SK-N-SH treated with all-trans-retinoic acid at 6 μM for 48 hours (cell line): ENCODE data around the gene SCAP.

Experiments
- ATAC-seq: fragments of 200-7000 bp; cut with Tn5 transposase; 3 replicates; pipeline ENCODE4 v1.9.1; 2020; ENCODE audit warnings: mild to moderate bottlenecking, moderate library complexity
- ARNTL ChIP-seq: fragments of 450-650 bp; formaldehyde crosslinking; IDR thresholded peaks from 2 replicates; pipeline ENCODE4 v1.5.0; 2020; ENCODE audit warnings: low read depth, mild to moderate bottlenecking, moderate library complexity, borderline replicate concordance
- CREB5 ChIP-seq: fragments of 250-450 bp; sonication (Bioruptor Pico); IDR thresholded peaks from 2 replicates; pipeline ENCODE4 v1.5.1; 2020; ENCODE audit warnings: low read depth, mild to moderate bottlenecking, moderate library complexity
- CSDC2 ChIP-seq: fragments of 250-450 bp; sonication (Bioruptor Pico); IDR thresholded peaks from 2 replicates; pipeline ENCODE4 v1.5.0; 2020; ENCODE audit warnings: mild to moderate bottlenecking, moderate library complexity
- CSRNP3 ChIP-seq: fragments of 250-450 bp; sonication (Bioruptor Pico); IDR thresholded peaks from 2 replicates; pipeline ENCODE4 v1.5.1; 2021; ENCODE audit warnings: mild to moderate bottlenecking, moderate library complexity
- ESRRG ChIP-seq: fragments of 250-450 bp; sonication (Bioruptor Pico); IDR thresholded peaks from 2 replicates; pipeline ENCODE4 v1.6.1; 2021; ENCODE audit warnings: mild to moderate bottlenecking
- GLIS3 ChIP-seq: fragments of 250-450 bp; sonication (Bioruptor Pico); IDR thresholded peaks from 2 replicates; pipeline ENCODE4 v1.5.0; 2020; ENCODE audit warnings: mild to moderate bottlenecking, moderate library complexity
- PATZ1 ChIP-seq: fragments of 250-450 bp; sonication (Bioruptor Pico); IDR thresholded peaks from 2 replicates; pipeline ENCODE4 v1.8.0; 2020; ENCODE audit warnings: mild to moderate bottlenecking, moderate library complexity, borderline replicate concordance
- PPARA ChIP-seq: fragments of 250-450 bp; sonication (Bioruptor Pico); IDR thresholded peaks from 2 replicates; pipeline ENCODE4 v1.5.0; 2020; ENCODE audit warnings: mild to moderate bottlenecking, borderline replicate concordance
- RARB ChIP-seq: fragments of 250-450 bp; sonication (Bioruptor Pico); IDR thresholded peaks from 2 replicates; pipeline ENCODE4 v1.8.0; 2021; ENCODE audit warnings: mild to moderate bottlenecking, moderate library complexity
- SNAI2 ChIP-seq: fragments of 250-450 bp; sonication (Bioruptor Pico); IDR thresholded peaks from 2 replicates; pipeline ENCODE4 v1.5.0; 2020; ENCODE audit warnings: mild to moderate bottlenecking, moderate library complexity
- TCF4 ChIP-seq: fragments of 250-450 bp; sonication (Bioruptor Pico); IDR thresholded peaks from 2 replicates; pipeline ENCODE4 v1.8.0; 2021; ENCODE audit warnings: mild to moderate bottlenecking, moderate library complexity, borderline replicate concordance
- TOX ChIP-seq: fragments of 250-450 bp; sonication (Bioruptor Pico); IDR thresholded peaks from 2 replicates; pipeline ENCODE4 v1.8.0; 2021; ENCODE audit warnings: mild to moderate bottlenecking, moderate library complexity, borderline replicate concordance
- TSHZ2 ChIP-seq: fragments of 250-450 bp; sonication (Bioruptor Pico); IDR thresholded peaks from 2 replicates; pipeline ENCODE4 v1.5.0; 2020; ENCODE audit warnings: mild to moderate bottlenecking, moderate library complexity
- ZFP30 ChIP-seq: fragments of 450-650 bp; formaldehyde crosslinking; IDR thresholded peaks from 2 replicates; pipeline ENCODE4 v1.5.0; 2022; ENCODE audit warnings: mild to moderate bottlenecking, moderate library complexity
- ZNF70 ChIP-seq: fragments of 450-650 bp; formaldehyde crosslinking; IDR thresholded peaks from 2 replicates; pipeline ENCODE4 v1.5.0; 2020; ENCODE audit warnings: mild to moderate bottlenecking, moderate library complexity
- ZNF8 ChIP-seq: fragments of 450-650 bp; formaldehyde crosslinking; IDR thresholded peaks from 2 replicates; pipeline ENCODE4 v1.5.0; 2020; ENCODE audit warnings: mild to moderate bottlenecking, moderate library complexity

The SCAP gene

GRCh38 chr3:47475570-47476329 is at the start of gene SCAP:
SCAP (minus strand) TSS chr3:47475941; CDS start chr3:47442993, 32,948 bp downstream.
- TF ChIP-seq ARNTL (CRISPR knock-in tag) (peak; percentile 59; the same call in 1 of the 2 replicates), PPARA (CRISPR knock-in tag) (no peak)
- ATAC-seq = peak; percentile 86

GRCh38 chr3:47523310-47524073 is 47.8 kb upstream of the SCAP start:
- no peak for ATAC-seq
- TF ChIP-seq TOX (CRISPR knock-in tag) = no peak
- no peak for TF ChIP-seq ZFP30 (CRISPR knock-in tag)
- TF ChIP-seq CSRNP3 = no peak
- no peak for TF ChIP-seq RARB (CRISPR knock-in tag)
- no peak for TF ChIP-seq PATZ1 (CRISPR knock-in tag)
- TF ChIP-seq ARNTL (CRISPR knock-in tag) = no peak
- no peak for TF ChIP-seq TCF4 (CRISPR knock-in tag)
- TF ChIP-seq TSHZ2 (CRISPR knock-in tag) = no peak
- TF ChIP-seq SNAI2 = no peak
- TF ChIP-seq GLIS3 = no peak
- no peak for TF ChIP-seq CSDC2 (CRISPR knock-in tag)

- TF ChIP-seq TCF4 (CRISPR knock-in tag) = no peak
- no peak for TF ChIP-seq PATZ1 (CRISPR knock-in tag)
- TF ChIP-seq TOX (CRISPR knock-in tag) = no peak
- TF ChIP-seq ZNF70 = no peak
- no peak for TF ChIP-seq ESRRG
- TF ChIP-seq ZNF8 = no peak
- no peak for TF ChIP-seq CREB5 (CRISPR knock-in tag)
- no peak for TF ChIP-seq CSDC2 (CRISPR knock-in tag)
- peak; percentile 98 for ATAC-seq
These were observed 46.6 kb upstream of the SCAP start for GRCh38 chr3:47522082-47522987.
